C1 segment of cervical spinal cord (tissue), 14 donors: ENCODE results near the gene GNA14.
"Not testable (repeated sequence)": the region's sequence is repeated elsewhere in the genome, so short reads cannot be mapped to it uniquely, and the experiment has no call there.

Experiments used
- DNase-seq, 14 donors: peaks; one replicate each; lab custom pipeline; 2025; lab: John Stamatoyannopoulos, UW

GNA14 gene

GRCh38 chr9:77455312-77455927 lies 192.7 kb downstream of the GNA14 start:
- no peak for DNase-seq

- no peak for DNase-seq
Measured at GRCh38 chr9:77454663-77455062, 193.5 kb downstream of the GNA14 start.

GRCh38 chr9:77453825-77454647 lies 194.1 kb downstream of the GNA14 start:
- DNase-seq: peak in 1 of 14 donors; percentile 16

GRCh38 chr9:77451507-77451906 lies 196.6 kb downstream of the GNA14 start:
- no peak for DNase-seq

- no peak for DNase-seq
Measured at GRCh38 chr9:77450085-77450475, 198.0 kb downstream of the GNA14 start.

- no peak for DNase-seq
Measured at GRCh38 chr9:77449240-77450084, 198.7 kb downstream of the GNA14 start.

GRCh38 chr9:77447646-77448045 lies 200.5 kb downstream of the GNA14 start:
- DNase-seq: no peak

GRCh38 chr9:77442436-77442835 lies 205.7 kb downstream of the GNA14 start:
- DNase-seq: no peak

- not testable (repeated sequence) for DNase-seq
Measured at GRCh38 chr9:77441124-77441523, 207.0 kb downstream of the GNA14 start.

- DNase-seq: peak in 10 of 14 donors; percentile 6 to 70 (median 28)
Measured at GRCh38 chr9:77440057-77440456, 208.1 kb downstream of the GNA14 start.

GRCh38 chr9:77438653-77439052 lies 209.5 kb downstream of the GNA14 start:
- DNase-seq: no peak

- DNase-seq: no peak
Measured at GRCh38 chr9:77435688-77436087, 212.4 kb downstream of the GNA14 start.

- DNase-seq: no peak
Measured at GRCh38 chr9:77435277-77435676, 212.8 kb downstream of the GNA14 start.

- DNase-seq: peak in 10 of 14 donors; percentile 4 to 55 (median 24)
Measured at GRCh38 chr9:77433675-77434445, 214.3 kb downstream of the GNA14 start.

- no peak for DNase-seq
Measured at GRCh38 chr9:77432053-77432452, 216.1 kb downstream of the GNA14 start.

GRCh38 chr9:77429928-77430327 lies 218.2 kb downstream of the GNA14 start:
- DNase-seq: no peak

- no peak for DNase-seq
Measured at GRCh38 chr9:77427256-77427927, 220.7 kb downstream of the GNA14 start.

GRCh38 chr9:77426712-77427111 lies 221.4 kb downstream of the GNA14 start:
- no peak for DNase-seq

- DNase-seq: no peak
Measured at GRCh38 chr9:77424993-77425392, 223.1 kb downstream of the GNA14 start.

GRCh38 chr9:77423841-77424240 lies 224.3 kb downstream of the GNA14 start:
- no peak for DNase-seq

GRCh38 chr9:77422969-77423368 lies 225.2 kb downstream of the GNA14 start:
- no peak for DNase-seq
